RWPE1 (cell line): ENCODE data around the gene SETD1B.
"Not testable (repeated sequence)": the region's sequence is repeated elsewhere in the genome, so short reads cannot be mapped to it uniquely, and the experiment has no call there.

ENCODE experiments used
- CTCF ChIA-PET: fragments of 350-600 bp; sonication (Branson Sonifier 250); formaldehyde crosslinking; extraction: SDS; loops from one replicate; lab custom pipeline; 2021; lab: Yijun Ruan, JAX
- POLR2A ChIA-PET: fragments of 400-600 bp; formaldehyde crosslinking; extraction: SDS; loops from one replicate; lab custom pipeline; 2020; ENCODE audit warnings: antibody characterized with exemption; ENCODE audit not compliant: low non-redundant PET; lab: Yijun Ruan, JAX
- DNase-seq: peaks from one replicate; pipeline ENCODE4 v3.0.0; 2012; ENCODE audit warnings: low spot score
- H3K27ac ChIP-seq: fragments of 450-650 bp; 2 replicates; pipeline ENCODE4 v1.5.1; 2017
- TF ChIP-seq, protein P1 (sequence below): fragments of 450-650 bp; conservative IDR thresholded peaks from 2 replicates; pipeline ENCODE4 v1.5.1; 2017; ENCODE audit warnings: low read depth, mild to moderate bottlenecking

Gene SETD1B

DNA sequence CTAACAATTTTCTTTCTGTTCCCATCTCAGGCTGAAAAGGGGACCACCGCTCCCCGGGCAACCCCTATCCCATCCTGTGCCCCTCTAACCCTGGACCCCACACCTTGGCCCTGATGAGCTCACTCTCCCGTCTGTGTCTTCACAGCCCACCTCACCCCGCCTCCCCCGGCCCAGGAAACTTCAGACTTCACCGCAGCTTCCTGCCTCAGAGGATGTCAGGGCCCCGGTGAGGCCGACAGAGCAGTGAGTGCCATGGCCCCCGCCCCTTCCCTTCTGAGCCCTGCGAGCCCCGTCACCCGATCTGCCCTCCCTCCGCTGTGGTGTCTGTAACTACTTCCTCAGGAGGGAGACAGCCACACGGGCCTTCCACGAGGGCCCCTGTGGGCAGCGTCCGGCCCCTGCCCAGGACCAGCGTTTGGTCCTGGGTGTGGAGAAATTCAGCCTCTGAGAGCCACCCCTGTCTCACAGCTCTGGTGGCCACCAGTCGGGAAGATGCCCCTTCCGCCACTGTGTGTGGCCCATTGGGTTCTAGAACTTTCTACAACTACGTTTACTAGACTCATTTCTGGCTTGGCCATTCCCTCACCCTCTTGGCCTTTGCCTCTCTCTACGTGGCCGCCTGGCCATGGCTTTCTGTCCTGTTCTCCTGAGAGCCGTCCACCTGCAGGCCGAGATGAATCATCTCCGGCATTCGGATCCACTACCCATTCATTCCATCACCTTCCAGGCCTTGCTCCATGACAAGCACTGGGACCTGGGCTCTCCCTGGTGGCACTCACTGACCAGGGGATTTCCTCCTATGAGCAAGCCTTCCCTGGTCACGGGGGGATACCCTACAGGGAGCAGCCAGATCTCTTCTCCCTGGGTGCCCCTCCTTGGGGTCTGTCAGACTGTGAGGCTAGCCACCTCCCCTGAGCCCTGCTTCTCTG, 13.7 kb upstream of the SETD1B start:
- peak overlapping the region; percentile 27 for H3K27ac ChIP-seq
- DNase-seq = no peak
- CTCF ChIA-PET = interaction anchor here (0.6 to 1.0 kb wide), 2 partner anchors 21 to 84 kb away, joined by 3 read pairs; no protein-coding TSS in a partner anchor
- POLR2A ChIA-PET = no interaction called here
- TF ChIP-seq, protein P1, sequence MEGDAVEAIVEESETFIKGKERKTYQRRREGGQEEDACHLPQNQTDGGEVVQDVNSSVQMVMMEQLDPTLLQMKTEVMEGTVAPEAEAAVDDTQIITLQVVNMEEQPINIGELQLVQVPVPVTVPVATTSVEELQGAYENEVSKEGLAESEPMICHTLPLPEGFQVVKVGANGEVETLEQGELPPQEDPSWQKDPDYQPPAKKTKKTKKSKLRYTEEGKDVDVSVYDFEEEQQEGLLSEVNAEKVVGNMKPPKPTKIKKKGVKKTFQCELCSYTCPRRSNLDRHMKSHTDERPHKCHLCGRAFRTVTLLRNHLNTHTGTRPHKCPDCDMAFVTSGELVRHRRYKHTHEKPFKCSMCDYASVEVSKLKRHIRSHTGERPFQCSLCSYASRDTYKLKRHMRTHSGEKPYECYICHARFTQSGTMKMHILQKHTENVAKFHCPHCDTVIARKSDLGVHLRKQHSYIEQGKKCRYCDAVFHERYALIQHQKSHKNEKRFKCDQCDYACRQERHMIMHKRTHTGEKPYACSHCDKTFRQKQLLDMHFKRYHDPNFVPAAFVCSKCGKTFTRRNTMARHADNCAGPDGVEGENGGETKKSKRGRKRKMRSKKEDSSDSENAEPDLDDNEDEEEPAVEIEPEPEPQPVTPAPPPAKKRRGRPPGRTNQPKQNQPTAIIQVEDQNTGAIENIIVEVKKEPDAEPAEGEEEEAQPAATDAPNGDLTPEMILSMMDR = no peak

DNA sequence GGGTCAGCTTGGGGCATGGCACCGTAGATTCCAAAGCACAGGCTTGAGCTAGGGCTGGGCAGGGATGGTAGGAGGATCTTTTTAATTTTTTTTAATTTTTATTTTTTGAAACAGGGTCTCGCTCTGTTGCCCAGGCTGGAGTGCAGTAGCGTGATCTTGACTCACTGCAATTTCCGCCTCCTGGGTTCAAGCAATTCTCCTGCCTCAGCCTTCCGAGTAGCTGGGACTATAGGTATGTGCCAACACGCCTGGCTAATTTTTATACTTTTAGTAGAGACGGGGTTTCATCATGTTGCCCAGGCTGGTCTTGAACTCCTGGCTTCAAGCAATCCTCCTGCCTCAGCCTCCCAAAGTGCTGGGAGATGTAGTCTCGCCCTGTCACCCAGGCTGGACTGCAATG, 13.0 kb upstream of the SETD1B start:
- POLR2A ChIA-PET, DNase-seq, H3K27ac ChIP-seq: not testable (repeated sequence)
- CTCF ChIA-PET = interaction anchor here (1.0 kb wide), 1 partner anchor 21 kb away, joined by 4 read pairs; no protein-coding TSS in a partner anchor

DNA sequence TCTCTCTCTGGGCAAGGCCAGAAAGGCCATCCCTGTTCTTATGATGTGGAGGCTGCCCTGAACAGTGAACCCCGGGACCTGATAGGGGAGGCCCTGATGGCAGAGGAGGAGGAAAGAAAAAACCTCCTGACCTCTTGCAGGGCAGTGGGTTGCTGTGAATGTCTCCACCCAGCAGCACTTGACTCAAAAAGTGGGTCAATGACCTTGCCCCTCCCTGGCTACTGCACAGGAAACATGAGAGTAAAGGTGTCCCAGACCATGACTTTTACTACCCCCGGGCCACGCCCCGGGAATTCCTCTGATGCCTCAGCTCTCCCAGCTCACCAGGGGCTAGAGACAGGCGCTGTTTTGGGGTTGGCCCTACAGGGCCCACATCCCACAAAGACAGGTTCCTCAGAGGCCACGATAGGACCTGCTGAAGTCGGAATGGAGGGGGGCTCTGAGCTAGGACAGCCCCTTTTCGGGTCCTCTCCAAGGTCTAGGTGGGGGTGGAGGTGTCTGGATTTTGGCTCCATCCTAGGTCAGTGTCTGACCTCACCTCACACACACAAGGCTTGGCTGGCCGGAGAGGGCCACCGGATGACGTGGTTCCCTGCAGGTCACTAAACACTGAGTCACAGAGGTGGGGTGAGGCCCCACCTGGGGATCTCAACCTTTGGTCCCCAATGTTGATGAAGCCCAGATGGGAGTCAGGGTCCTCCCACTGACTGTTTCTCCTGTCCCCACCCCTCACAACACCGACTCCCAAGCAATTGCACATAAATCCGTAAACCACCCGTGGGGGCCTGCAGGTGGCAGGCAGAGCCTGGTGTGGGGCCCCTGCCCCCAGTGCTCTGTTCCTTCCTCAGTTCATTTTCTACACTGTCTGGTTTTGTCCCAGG, 11.9 kb upstream of the SETD1B start:
- POLR2A ChIA-PET = no interaction called here
- TF ChIP-seq, protein P1 = no peak
- peak overlapping the region; percentile 100 for H3K27ac ChIP-seq
- CTCF ChIA-PET = interaction anchor here (1.0 to 7.9 kb wide), 6 partner anchors 14 to 239 kb away, joined by 3 to 212 read pairs (median 20); partner anchors contain the start of gene PSMD9
- DNase-seq = no peak

DNA sequence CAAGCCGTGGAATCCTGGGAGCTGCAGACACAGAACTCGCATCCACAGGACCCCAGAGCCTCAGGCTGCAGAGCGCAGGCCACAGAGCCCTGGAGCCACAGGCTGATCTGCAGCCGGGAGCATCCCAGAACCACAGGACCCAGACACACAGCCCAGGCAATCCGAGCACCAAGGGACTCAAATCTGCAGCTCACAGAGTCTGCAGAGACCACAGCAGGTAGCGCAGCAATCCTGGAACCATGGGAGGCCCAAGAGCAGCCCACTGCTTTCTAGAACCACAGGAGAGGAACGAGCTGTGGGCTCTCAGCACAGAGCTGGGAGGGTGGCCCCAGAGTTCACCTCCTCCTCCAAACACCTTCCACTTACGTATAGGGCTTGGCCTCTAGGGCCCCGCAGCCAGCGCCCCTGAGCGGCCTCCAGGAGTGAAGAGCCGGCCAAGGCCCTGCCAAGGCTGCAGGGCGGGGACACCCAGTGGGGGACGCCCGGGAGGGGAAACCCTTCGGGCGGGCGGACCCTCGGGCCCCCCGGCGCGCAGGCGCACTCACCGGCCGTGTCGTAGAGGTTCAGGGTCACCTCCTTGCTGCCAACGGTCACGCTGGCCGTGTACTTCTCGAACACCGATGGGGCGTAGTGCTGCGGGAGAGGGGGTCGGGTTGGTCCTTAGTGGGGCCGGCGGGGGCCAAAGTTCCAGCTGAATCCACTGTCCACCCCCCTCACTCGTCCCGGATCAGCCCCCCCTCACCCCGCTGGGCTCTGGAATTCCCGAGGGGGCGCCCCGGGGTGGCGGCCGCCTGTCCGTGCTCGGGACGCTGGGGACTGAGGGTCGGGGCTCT, 11.0 kb upstream of the SETD1B start:
- ChIA-PET POLR2A (no interaction called here), CTCF (interaction anchor here (0.6 to 7.9 kb wide), 14 partner anchors 10 to 259 kb away, joined by 3 to 212 read pairs (median 9); partner anchors contain the start of genes PSMD9 and SETD1B)
- DNase-seq = no peak
- H3K27ac ChIP-seq = peak overlapping the region; percentile 100
- TF ChIP-seq, protein P1 = no peak

DNA sequence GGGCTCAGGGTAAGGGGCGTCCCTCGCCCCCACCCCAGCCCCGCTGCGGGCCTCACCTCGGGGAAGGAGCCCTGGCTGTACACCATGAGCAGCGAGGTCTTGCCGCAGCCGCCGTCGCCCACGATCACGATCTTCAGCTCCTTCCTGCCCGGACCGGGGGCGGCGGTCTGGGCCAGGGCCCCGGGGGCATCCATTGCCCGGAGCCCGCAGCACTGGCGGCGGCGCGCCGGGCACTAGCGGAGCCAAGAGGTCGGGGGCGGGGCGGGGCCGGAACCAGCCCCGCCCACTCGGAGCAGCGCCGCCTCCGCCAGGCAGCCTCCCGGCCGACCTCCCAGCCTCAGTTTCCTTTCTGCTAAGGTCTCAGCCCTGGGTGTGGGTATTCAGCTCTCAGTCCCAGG, 10.4 kb upstream of the SETD1B start, which contains the start of gene RHOF:
Gene RHOF (minus strand): TSS at position 249 of the 398 bp plus-strand sequence. CDS start 55 bp downstream, at position 194.
- H3K27ac ChIP-seq = peak within 1 kb of the TSS; percentile 100
- POLR2A ChIA-PET = no interaction called here
- CTCF ChIA-PET = interaction anchor here (0.6 to 7.9 kb wide), 27 partner anchors 9 to 349 kb away, joined by 3 to 212 read pairs (median 7); partner anchors contain the start of genes PSMD9 and SETD1B
- DNase-seq = no peak
- TF ChIP-seq, protein P1 = no peak
